LNCaP clone FGC (cell line): ENCODE data around the gene TUBB2B.

Experiments
- DNase-seq: peaks from one replicate; pipeline ENCODE4 v3.0.0-alpha.2; 2011; ENCODE audit warnings: low read depth
- H3K4me3 ChIP-seq: 2 replicates; pipeline ENCODE4 v1.5.1; 2011; ENCODE audit warnings: mild to moderate bottlenecking, low read depth, low read length, control low read depth
- CTCF ChIP-seq: IDR thresholded peaks from 2 replicates; pipeline ENCODE4 v1.5.1; 2012; ENCODE audit warnings: mild to moderate bottlenecking; ENCODE audit not compliant: control insufficient read depth, insufficient read depth; ENCODE audit errors: extremely low read depth

The TUBB2B gene

DNA sequence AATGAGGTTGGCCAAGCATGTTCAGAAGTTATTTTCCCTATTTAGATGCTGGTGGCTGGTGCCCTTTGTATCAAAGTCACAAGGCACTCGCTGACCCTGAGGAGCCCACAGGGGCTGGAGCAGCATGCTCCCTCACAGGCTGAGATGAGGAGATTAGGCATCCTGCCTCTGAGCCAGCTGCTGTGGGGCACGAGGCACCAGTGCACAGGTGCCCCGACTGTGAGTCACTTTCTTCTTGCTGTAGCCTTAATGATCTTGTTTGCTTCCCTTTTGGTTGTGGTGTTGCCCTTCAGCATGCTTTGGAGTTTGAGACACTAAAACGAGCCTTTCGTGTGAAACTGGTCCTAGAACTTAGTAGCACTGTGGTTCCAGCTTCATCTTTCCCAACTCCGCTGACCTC lies 35.6 kb upstream of the TUBB2B start:
- no peak for TF ChIP-seq CTCF
- DNase-seq, result no peak
- no peak overlapping the region for H3K4me3 ChIP-seq

GRCh38 chr6:3261921-3262320 lies 34.5 kb upstream of the TUBB2B start:
- H3K4me3 ChIP-seq, result no peak overlapping the region
- DNase-seq, result no peak
- TF ChIP-seq CTCF, result no peak

GRCh38 chr6:3261518-3261820 lies 34.0 kb upstream of the TUBB2B start:
- no peak overlapping the region for H3K4me3 ChIP-seq
- no peak for TF ChIP-seq CTCF
- DNase-seq, result no peak

DNA sequence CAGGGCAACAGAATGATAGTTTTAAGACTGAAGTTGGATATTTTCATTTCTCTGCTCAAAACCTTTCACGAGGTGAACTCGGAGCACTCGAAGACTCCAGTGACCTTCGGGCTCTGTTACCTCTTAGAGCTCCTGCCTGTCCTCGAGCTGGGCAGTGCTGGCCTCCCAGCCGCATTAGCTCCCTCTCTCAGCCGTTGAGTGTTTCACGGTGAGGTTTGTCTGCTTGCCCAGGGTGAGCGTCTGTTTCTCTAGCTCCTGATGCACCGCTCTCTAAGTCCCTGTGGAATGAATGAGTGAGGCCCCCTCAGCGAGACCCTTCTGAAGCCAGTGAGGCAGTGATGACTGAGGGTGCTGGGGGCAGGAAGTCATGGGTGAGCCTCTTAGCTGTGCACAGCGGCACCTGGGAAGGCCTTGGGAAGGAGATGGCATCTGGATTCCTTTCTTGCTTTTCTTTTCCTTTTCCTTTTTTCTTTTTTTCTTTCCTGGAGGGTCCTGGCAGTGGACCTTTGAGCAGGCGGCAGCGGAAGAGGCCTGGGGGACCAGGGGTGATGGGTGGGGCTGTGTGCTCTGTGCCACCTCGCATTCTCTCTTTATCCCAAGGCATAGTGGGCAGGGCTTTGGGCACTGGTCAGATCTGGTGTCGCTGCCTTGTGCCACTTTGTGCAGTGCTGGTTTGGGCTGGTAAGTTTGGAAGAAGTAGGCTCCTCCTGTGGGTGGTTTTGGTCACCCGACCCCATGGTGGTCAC lies 33.5 kb upstream of the TUBB2B start:
- no peak for TF ChIP-seq CTCF
- peak overlapping the region; percentile 91 for H3K4me3 ChIP-seq
- DNase-seq, result no peak

- peak overlapping the region; percentile 91 for H3K4me3 ChIP-seq
- no peak for DNase-seq
- no peak for TF ChIP-seq CTCF
Measured at GRCh38 chr6:3260296-3260695, 32.8 kb upstream of the TUBB2B start.

GRCh38 chr6:3259491-3259958 lies 32.1 kb upstream of the TUBB2B start:
- no peak for DNase-seq
- no peak for TF ChIP-seq CTCF

GRCh38 chr6:3258720-3259490 lies 31.5 kb upstream of the TUBB2B start, which contains the start of gene PSMG4:
PSMG4 (plus strand) TSS chr6:3258947; CDS start chr6:3259023, 76 bp downstream.
- TF ChIP-seq CTCF, result 0 out of 2 replicates have a peak, but pooled peaks have one; percentile 0
- DNase-seq, result peak; percentile 50
- peak within 1 kb of the TSS; percentile 91 for H3K4me3 ChIP-seq

More at GRCh38 chr6:3259491-3259958, 32.1 kb upstream of the TUBB2B start:
- H3K4me3 ChIP-seq, result peak overlapping the region; percentile 91
